GM12878 (cell line): Measurements from ENCODE around the gene IL1RAP. TPM values are rescaled to one million over a fixed set of nuclear protein-coding genes. Genes with fewer than 3 reads are reported as not detected.

Source experiments
- ATAC-seq: fragments of 200-7000 bp; cut with Tn5 transposase; 3 replicates; pipeline ENCODE4 v1.9.1; 2020; ENCODE audit warnings: mild to moderate bottlenecking, moderate library complexity
- BruUV-seq: library from RNA; stranded (reverse); fragments of 400-500 nt; replicated peaks from 2 replicates; lab custom pipeline; 2021; lab: Mats Ljungman, UMichigan
- CTCF ChIA-PET: fragments of 300-600 bp; sonication (Branson Sonifier 250); formaldehyde crosslinking; extraction: SDS; loops from one replicate; lab custom pipeline; 2021; ENCODE audit warnings: inconsistent platforms; lab: Yijun Ruan, JAX
- POLR2A ChIA-PET: fragments of 350-600 bp; formaldehyde crosslinking; extraction: SDS; loops from one replicate; lab custom pipeline; 2021; ENCODE audit warnings: inconsistent platforms; lab: Charles Lee
- RAD21 ChIA-PET: fragments of 300-600 bp; sonication (Branson Sonifier 250); formaldehyde crosslinking; loops from one replicate; lab custom pipeline; 2023; ENCODE audit warnings: antibody characterized with exemption; ENCODE audit not compliant: unreplicated experiment; lab: Charles Lee
- SMC1A ChIA-PET: fragments of 300-600 bp; sonication (Branson Sonifier 250); formaldehyde crosslinking; loops from one replicate; lab custom pipeline; 2023; ENCODE audit not compliant: unreplicated experiment, uncharacterized antibody; lab: Charles Lee
- DNase-seq: peaks from one replicate; pipeline ENCODE4 v3.0.0-alpha.2; 2011; ENCODE audit warnings: low read depth, low spot score
- FAIRE-seq: peaks from 3 replicates; lab custom pipeline; 2011; peaks lifted over from hg19 to GRCh38; lab: Jason Lieb, UNC
- H2AFZ ChIP-seq: 2 replicates; pipeline ENCODE4 v1.6.0; 2011; ENCODE audit warnings: low read depth, low read length, control low read depth; ENCODE audit not compliant: control insufficient read depth
- H3K27ac ChIP-seq: 2 replicates; pipeline ENCODE4 v1.5.1; 2011; ENCODE audit warnings: control low read depth; ENCODE audit not compliant: control insufficient read depth, insufficient read depth
- H3K27me3 ChIP-seq, 2 experiments: replicated peaks in 1 of 2; 2 replicates each; pipeline versions ENCODE4 v1.6.0 to v1.6.1; 2011; ENCODE audit warnings: low read length in 1 of 2; ENCODE audit not compliant: control insufficient read depth in 2 of 2, insufficient read depth in 2 of 2
- H3K36me3 ChIP-seq, 2 experiments: 2 replicates each; pipeline ENCODE4 v1.5.1; 2011; ENCODE audit warnings: low read length in 1 of 2; ENCODE audit not compliant: control insufficient read depth in 2 of 2, insufficient read depth in 2 of 2
- H3K4me1 ChIP-seq: 2 replicates; pipeline ENCODE4 v1.6.1; 2011; ENCODE audit warnings: mild to moderate bottlenecking, low read length, moderate library complexity, mixed read lengths; ENCODE audit not compliant: control insufficient read depth, insufficient read depth
- H3K4me2 ChIP-seq: 2 replicates; pipeline ENCODE4 v1.6.0; 2011; ENCODE audit warnings: control low read depth; ENCODE audit not compliant: control insufficient read depth, insufficient read depth
- H3K4me3 ChIP-seq: fragments of 200-600 bp; sonication (generic); 2 replicates; pipeline ENCODE4 v1.5.1; 2016
- H3K79me2 ChIP-seq: 2 replicates; pipeline ENCODE4 v1.6.0; 2011; ENCODE audit warnings: low read length; ENCODE audit not compliant: control insufficient read depth, insufficient read depth
- H3K9ac ChIP-seq: 2 replicates; pipeline ENCODE4 v1.8.0; 2011; ENCODE audit warnings: low read length, control low read depth, mixed read lengths; ENCODE audit not compliant: control insufficient read depth, insufficient read depth
- H3K9me3 ChIP-seq: replicated peaks from 3 replicates; pipeline ENCODE4 v1.5.1; 2011; ENCODE audit warnings: mild to moderate bottlenecking, low read length; ENCODE audit not compliant: control insufficient read depth, insufficient read depth
- H4K20me1 ChIP-seq: 2 replicates; pipeline ENCODE4 v1.6.0; 2011; ENCODE audit not compliant: control insufficient read depth, insufficient read depth
- BMI1 ChIP-seq: fragments of 450-650 bp; IDR thresholded peaks from 2 replicates; pipeline ENCODE4 v1.6.1; 2016; ENCODE audit warnings: mild to moderate bottlenecking, moderate library complexity, borderline replicate concordance
- CBFB ChIP-seq: IDR thresholded peaks from 2 replicates; pipeline ENCODE4 v1.6.1; 2016; ENCODE audit warnings: antibody characterized with exemption, low read depth
- CBX3 ChIP-seq: fragments of 200-600 bp; sonication (generic); IDR thresholded peaks from 2 replicates; pipeline ENCODE4 v1.6.1; 2016; ENCODE audit warnings: low read depth, borderline replicate concordance
- CEBPB ChIP-seq, 2 experiments: fragments of 150-350 bp in 1 of 2; IDR thresholded peaks; 2 replicates each; pipeline ENCODE4 v1.6.1; 2012 to 2014; ENCODE audit warnings: low read depth in 2 of 2, low read length in 2 of 2, borderline replicate concordance in 1 of 2, inconsistent platforms in 1 of 2
- FOS ChIP-seq: IDR thresholded peaks from 3 replicates; pipeline ENCODE4 v1.6.1; 2011; ENCODE audit warnings: borderline replicate concordance; ENCODE audit not compliant: insufficient read length; ENCODE audit errors: extremely low read depth
- HDGF ChIP-seq: fragments of 450-650 bp; IDR thresholded peaks from 2 replicates; pipeline ENCODE4 v1.6.1; 2016; ENCODE audit warnings: antibody characterized with exemption
- NFXL1 ChIP-seq: fragments of 450-650 bp; IDR thresholded peaks from 2 replicates; pipeline ENCODE4 v1.6.1; 2017; ENCODE audit warnings: antibody characterized with exemption, mild to moderate bottlenecking, borderline replicate concordance
- SMC3 ChIP-seq: IDR thresholded peaks from 2 replicates; pipeline ENCODE4 v1.6.1; 2011; ENCODE audit warnings: low read length, improper control_type of control experiment, borderline replicate concordance
- ZZZ3 ChIP-seq: IDR thresholded peaks from 2 replicates; pipeline ENCODE4 v1.6.1; 2011; ENCODE audit warnings: low read depth; ENCODE audit not compliant: control insufficient read depth, insufficient read length
- WGBS: methylation state at CpG from one replicate; pipeline ENCODE4 v1.1.6; 2016; ENCODE audit warnings: low lambda C conversion rate; ENCODE audit not compliant: insufficient replicate concordance, insufficient coverage; ENCODE audit errors: missing lambda C conversion rate; 5-methylcytosine and 5-hydroxymethylcytosine counted together
- in situ Hi-C: fragments of 300-500 bp; cut with MboI; formaldehyde crosslinking; loops from 9 replicates; pipeline ENCODE4 v1.14.3; 2018; ENCODE audit warnings: mixed read lengths
- intact Hi-C: fragments of 100-400 bp; cut with micrococcal nuclease; formaldehyde crosslinking; loops from one replicate; pipeline ENCODE4 v1.14.2; 2022; ENCODE audit not compliant: unreplicated experiment
- polyA plus RNA-seq, 11 experiments: library from polyadenylated mRNA; depleted of rRNA in 4 of 11; unstranded in 6 of 11; stranded (reverse) in 5 of 11; fragments of >200 nt; fragmentation: Nextera tagmentation in 4 of 11; fragmentation: Illumina TruSeq in 1 of 11; extraction: Ambion mirVana in 4 of 11; extraction: Trizol in 1 of 11; gene quantifications; 1 replicate in 1 of 11; 2 replicates in 10 of 11; pipeline versions ENCODE4 v1.2.1 to v1.2.3, GENCODE V29; 2011 to 2016; ENCODE audit warnings: inconsistent platforms in 2 of 11, missing spikeins in 2 of 11, low read depth in 1 of 11
- total RNA-seq, 4 experiments: library from RNA; depleted of rRNA in 3 of 4; stranded (reverse); fragments of >200 nt in 3 of 4; fragmentation: Illumina TruSeq in 1 of 4; extraction: Trizol in 1 of 4; gene quantifications; 2 replicates each; pipeline versions ENCODE4 v1.2.1 to v1.2.3, GENCODE V29; 2013 to 2021
- TF ChIP-seq, protein P1 (sequence below): IDR thresholded peaks from 2 replicates; pipeline ENCODE4 v1.6.1; 2011; ENCODE audit warnings: mild to moderate bottlenecking, low read depth, low read length, moderate library complexity; ENCODE audit not compliant: insufficient replicate concordance
- TF ChIP-seq, protein P2 (sequence below): IDR thresholded peaks from 2 replicates; pipeline ENCODE4 v1.6.1; 2012; ENCODE audit warnings: low read length, inconsistent platforms

Gene IL1RAP
- total and polyA plus RNA-seq, 10 of the 15 experiments (the other 5 are each of a cell fraction or from before 2014, with no cell fraction given) = 0.17 to 1.0 (median 0.44) TPM; not detected in 1

DNA sequence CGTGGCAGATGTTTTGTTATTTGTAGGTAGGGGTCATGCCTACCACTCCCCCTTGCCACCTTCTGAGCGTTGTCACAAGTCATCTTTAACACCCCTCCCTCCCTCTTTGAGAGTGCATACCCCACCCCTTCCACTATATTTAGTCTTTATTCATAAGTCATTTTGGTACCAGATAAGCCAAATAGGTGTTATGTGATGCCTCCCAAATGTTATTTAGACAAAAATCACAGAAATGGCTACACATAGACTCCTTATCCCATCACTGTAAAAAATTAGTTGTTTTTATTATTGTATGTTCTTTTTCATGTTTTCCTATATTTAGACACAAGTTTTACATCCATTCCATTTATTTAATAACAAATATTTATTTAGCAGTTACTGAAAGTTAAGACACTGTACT is 93.1 kb downstream of the IL1RAP start:
- Histone ChIP-seq H3K9ac (no peak overlapping the region), H3K27ac (no peak overlapping the region), H3K79me2 (no peaks in the 10 kb centered on the region), H3K4me2 (no peak overlapping the region), H4K20me1 (no peaks in the 10 kb centered on the region), H3K4me3 (no peak overlapping the region), H3K27me3 (no peaks in the 10 kb centered on the region), H2AFZ (no peak overlapping the region), H3K4me1 (no peaks in the 10 kb centered on the region), H3K9me3 (no peaks in the 10 kb centered on the region), H3K36me3 (no peaks in the 10 kb centered on the region)
- ChIA-PET RAD21 (no interaction called here), SMC1A (no interaction called here), CTCF (no interaction called here), POLR2A (no interaction called here)
- BruUV-seq = no TSS peak
- FAIRE-seq (no peak), DNase-seq (no peak), ATAC-seq (no peak)
- TF ChIP-seq CBX3 (no peak), FOS (no peak), BMI1 (no peak)
- in situ Hi-C loops = no loop called here
- intact Hi-C loops = no loop called here
- WGBS = 13% methylated on average over 2 of the region's 2 CpGs

- ChIA-PET POLR2A (no interaction called here), CTCF (no interaction called here), SMC1A (no interaction called here), RAD21 (no interaction called here)
- Histone ChIP-seq H3K9me3 (no peaks in the 10 kb centered on the region), H3K79me2 (no peaks in the 10 kb centered on the region), H3K4me1 (no peaks in the 10 kb centered on the region), H3K27me3 (no peaks in the 10 kb centered on the region), H3K9ac (no peak overlapping the region), H2AFZ (no peak overlapping the region), H4K20me1 (no peaks in the 10 kb centered on the region), H3K4me3 (no peak overlapping the region), H3K27ac (no peak overlapping the region), H3K36me3 (no peaks in the 10 kb centered on the region), H3K4me2 (no peak overlapping the region)
- FAIRE-seq = no peak
- no peak for DNase-seq
- intact Hi-C loops = no loop called here
- no TSS peak for BruUV-seq
- WGBS = 79% methylated on average over 4 of the region's 4 CpGs
- no peak for ATAC-seq
- in situ Hi-C loops = no loop called here
- TF ChIP-seq SMC3 (no peak), NFXL1 (no peak), CEBPB (IDR thresholded peaks at IDR 0.05; ENCODE audit: borderline replicate concordance in 1 of 2, low read depth in 2 of 2, low read length in 2 of 2) (no peak), ZZZ3 (no peak), HDGF (no peak), CBFB (no peak)
- TF ChIP-seq, protein P1, sequence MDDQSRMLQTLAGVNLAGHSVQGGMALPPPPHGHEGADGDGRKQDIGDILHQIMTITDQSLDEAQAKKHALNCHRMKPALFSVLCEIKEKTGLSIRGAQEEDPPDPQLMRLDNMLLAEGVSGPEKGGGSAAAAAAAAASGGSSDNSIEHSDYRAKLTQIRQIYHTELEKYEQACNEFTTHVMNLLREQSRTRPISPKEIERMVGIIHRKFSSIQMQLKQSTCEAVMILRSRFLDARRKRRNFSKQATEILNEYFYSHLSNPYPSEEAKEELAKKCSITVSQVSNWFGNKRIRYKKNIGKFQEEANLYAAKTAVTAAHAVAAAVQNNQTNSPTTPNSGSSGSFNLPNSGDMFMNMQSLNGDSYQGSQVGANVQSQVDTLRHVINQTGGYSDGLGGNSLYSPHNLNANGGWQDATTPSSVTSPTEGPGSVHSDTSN = no peak
- TF ChIP-seq, protein P2, sequence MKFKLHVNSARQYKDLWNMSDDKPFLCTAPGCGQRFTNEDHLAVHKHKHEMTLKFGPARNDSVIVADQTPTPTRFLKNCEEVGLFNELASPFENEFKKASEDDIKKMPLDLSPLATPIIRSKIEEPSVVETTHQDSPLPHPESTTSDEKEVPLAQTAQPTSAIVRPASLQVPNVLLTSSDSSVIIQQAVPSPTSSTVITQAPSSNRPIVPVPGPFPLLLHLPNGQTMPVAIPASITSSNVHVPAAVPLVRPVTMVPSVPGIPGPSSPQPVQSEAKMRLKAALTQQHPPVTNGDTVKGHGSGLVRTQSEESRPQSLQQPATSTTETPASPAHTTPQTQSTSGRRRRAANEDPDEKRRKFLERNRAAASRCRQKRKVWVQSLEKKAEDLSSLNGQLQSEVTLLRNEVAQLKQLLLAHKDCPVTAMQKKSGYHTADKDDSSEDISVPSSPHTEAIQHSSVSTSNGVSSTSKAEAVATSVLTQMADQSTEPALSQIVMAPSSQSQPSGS = no peak
Measured at GRCh38 chr3:190608850-190609589, 95.1 kb downstream of the IL1RAP start.
